PC-3 (cell line): ENCODE measurements around the gene CLPTM1L. TPM values are rescaled to one million over a fixed set of nuclear protein-coding genes. Genes with fewer than 3 reads are reported as not detected.
"Not testable (repeated sequence)": the region's sequence is repeated elsewhere in the genome, so short reads cannot be mapped to it uniquely, and the experiment has no call there.

Experiments
- ATAC-seq: fragments of 200-7000 bp; cut with Tn5 transposase; 2 replicates; pipeline ENCODE4 v1.9.1; 2020; ENCODE audit warnings: mild to moderate bottlenecking, moderate library complexity
- BruUV-seq: library from RNA; stranded (reverse); fragments of 400-500 nt; replicated peaks from 2 replicates; lab custom pipeline; 2021; lab: Mats Ljungman, UMichigan
- CTCF ChIA-PET: fragments of 300-600 bp; sonication (Branson Sonifier 250); formaldehyde crosslinking; loops from one replicate; lab custom pipeline; 2022; ENCODE audit warnings: antibody characterized with exemption; lab: Charles Lee
- POLR2A ChIA-PET: fragments of 300-600 bp; sonication (Branson Sonifier 250); formaldehyde crosslinking; loops from one replicate; lab custom pipeline; 2022; ENCODE audit warnings: antibody characterized with exemption; ENCODE audit not compliant: unreplicated experiment; lab: Charles Lee
- DNase-seq: peaks from one replicate; pipeline ENCODE4 v3.0.0-alpha.2; 2015
- H2AFZ ChIP-seq: fragments of 300-600 bp; sonication (generic); 2 replicates; pipeline ENCODE4 v1.6.0; 2016; ENCODE audit warnings: antibody characterized with exemption, low read length
- H3F3A ChIP-seq: fragments of 300-600 bp; sonication (generic); one replicate; pipeline ENCODE4 v1.6.0; 2017; ENCODE audit warnings: antibody characterized with exemption, low read length, control low read depth, mild to moderate bottlenecking; ENCODE audit not compliant: unreplicated experiment
- H3K27ac ChIP-seq: fragments of 300-600 bp; sonication (generic); 2 replicates; pipeline ENCODE4 v1.5.1; 2016; ENCODE audit warnings: mild to moderate bottlenecking, low read length
- H3K27me3 ChIP-seq: fragments of 300-600 bp; sonication (generic); 2 replicates; pipeline ENCODE4 v1.6.1; 2016; ENCODE audit warnings: low read length, mixed read lengths
- H3K36me3 ChIP-seq: fragments of 300-600 bp; sonication (generic); 2 replicates; pipeline ENCODE4 v1.6.1; 2016; ENCODE audit warnings: low read depth, mixed run types, low read length, mixed read lengths
- H3K4me1 ChIP-seq: fragments of 300-600 bp; sonication (generic); 2 replicates; pipeline ENCODE4 v1.5.1; 2016; ENCODE audit warnings: low read length; ENCODE audit not compliant: insufficient read depth
- H3K4me2 ChIP-seq: fragments of 300-600 bp; sonication (generic); 2 replicates; pipeline ENCODE4 v1.6.0; 2016; ENCODE audit warnings: low read length
- H3K4me3 ChIP-seq: fragments of 300-600 bp; sonication (generic); 2 replicates; pipeline ENCODE4 v1.5.1; 2016; ENCODE audit warnings: mild to moderate bottlenecking, low read length, mixed read lengths
- H3K79me2 ChIP-seq: fragments of 300-600 bp; sonication (generic); 2 replicates; pipeline ENCODE4 v1.6.1; 2017; ENCODE audit warnings: low read length, mixed read lengths
- H3K9ac ChIP-seq: fragments of 300-600 bp; sonication (generic); 2 replicates; pipeline ENCODE4 v1.6.0; 2016; ENCODE audit warnings: mild to moderate bottlenecking, low read length
- H3K9me2 ChIP-seq: fragments of 300-600 bp; sonication (generic); replicated peaks from 2 replicates; pipeline ENCODE4 v1.6.1; 2016; ENCODE audit warnings: mixed run types, low read length, mixed read lengths
- H3K9me3 ChIP-seq: fragments of 300-600 bp; sonication (generic); 2 replicates; pipeline ENCODE4 v1.6.1; 2016; ENCODE audit warnings: low read length, mixed read lengths
- H4K20me1 ChIP-seq: fragments of 300-600 bp; sonication (generic); 2 replicates; pipeline ENCODE4 v1.6.1; 2016; ENCODE audit warnings: low read length, mixed read lengths
- CTCF ChIP-seq: fragments of 300-600 bp; sonication (generic); conservative IDR thresholded peaks from 2 replicates; pipeline ENCODE4 v1.5.1; 2017; ENCODE audit warnings: antibody characterized with exemption, low read depth, mild to moderate bottlenecking, low read length
- EZH2 ChIP-seq: fragments of 300-600 bp; sonication (generic); IDR thresholded peaks from one replicate; pipeline ENCODE4 v1.6.1; 2017; ENCODE audit warnings: antibody characterized with exemption, mild to moderate bottlenecking, low read length; ENCODE audit not compliant: unreplicated experiment
- EZH2phosphoT487 ChIP-seq: fragments of 300-600 bp; sonication (generic); IDR thresholded peaks from 2 replicates; pipeline ENCODE4 v1.6.1; 2018; ENCODE audit warnings: mild to moderate bottlenecking, antibody characterized with exemption, low read length, borderline replicate concordance
- intact Hi-C: fragments of 100-400 bp; cut with micrococcal nuclease; formaldehyde crosslinking; loops from 2 replicates; pipeline ENCODE4 v1.9.0; 2023
- total RNA-seq: library from RNA; depleted of rRNA; stranded (reverse); fragments of >200 nt; gene quantifications from 2 replicates; pipeline ENCODE4 v1.2.3, GENCODE V29; 2014

The CLPTM1L gene
- total RNA-seq, 1 experiment from 2014 or later: 463 TPM

- intact Hi-C loops: no loop called here
- no peak for TF ChIP-seq EZH2phosphoT487
- no peak for TF ChIP-seq CTCF
- no peak for TF ChIP-seq EZH2
Measured at GRCh38 chr5:1277331-1277730, 67.6 kb downstream of the CLPTM1L start.

GRCh38 chr5:1276930-1277329 lies 68.0 kb downstream of the CLPTM1L start:
- ATAC-seq (no peak), DNase-seq (no peak)
- no peak overlapping the region for H3K27ac ChIP-seq
- intact Hi-C loops: no loop called here
- no TSS peak for BruUV-seq
- CTCF ChIA-PET: no interaction called here
- POLR2A ChIA-PET: no interaction called here
- no peaks in the 10 kb centered on the region for H3F3A ChIP-seq
- H3K4me3 ChIP-seq: no peak overlapping the region
- H3K9me3 ChIP-seq: no peaks in the 10 kb centered on the region
- no peaks in the 10 kb centered on the region for H3K79me2 ChIP-seq
- TF ChIP-seq CTCF (no peak), EZH2phosphoT487 (no peak), EZH2 (no peak)
- H4K20me1 ChIP-seq: no peaks in the 10 kb centered on the region
- H3K9me2 ChIP-seq: no peaks in the 10 kb centered on the region
- no peak overlapping the region for H3K9ac ChIP-seq
- no peaks in the 10 kb centered on the region for H3K36me3 ChIP-seq
- H3K27me3 ChIP-seq: no peaks in the 10 kb centered on the region
- H3K4me2 ChIP-seq: no peak overlapping the region
- no peaks in the 10 kb centered on the region for H3K4me1 ChIP-seq
- no peak overlapping the region for H2AFZ ChIP-seq

More at GRCh38 chr5:1277331-1277730, 67.6 kb downstream of the CLPTM1L start:
- H3K9me2 ChIP-seq: no peaks in the 10 kb centered on the region
- ChIA-PET CTCF (no interaction called here), POLR2A (no interaction called here)
- H3K4me2 ChIP-seq: no peak overlapping the region
- H3K9me3 ChIP-seq: no peaks in the 10 kb centered on the region
- DNase-seq: no peak
- no peaks in the 10 kb centered on the region for H3K79me2 ChIP-seq
- no peak overlapping the region for H3K9ac ChIP-seq
- no TSS peak for BruUV-seq
- H3K27ac ChIP-seq: no peak overlapping the region
- ATAC-seq: no peak
- no peaks in the 10 kb centered on the region for H3K27me3 ChIP-seq
- no peak overlapping the region for H3K4me3 ChIP-seq
- no peaks in the 10 kb centered on the region for H3K36me3 ChIP-seq
- H4K20me1 ChIP-seq: no peaks in the 10 kb centered on the region
- H3K4me1 ChIP-seq: no peaks in the 10 kb centered on the region
- no peak overlapping the region for H2AFZ ChIP-seq
- H3F3A ChIP-seq: no peaks in the 10 kb centered on the region

DNA sequence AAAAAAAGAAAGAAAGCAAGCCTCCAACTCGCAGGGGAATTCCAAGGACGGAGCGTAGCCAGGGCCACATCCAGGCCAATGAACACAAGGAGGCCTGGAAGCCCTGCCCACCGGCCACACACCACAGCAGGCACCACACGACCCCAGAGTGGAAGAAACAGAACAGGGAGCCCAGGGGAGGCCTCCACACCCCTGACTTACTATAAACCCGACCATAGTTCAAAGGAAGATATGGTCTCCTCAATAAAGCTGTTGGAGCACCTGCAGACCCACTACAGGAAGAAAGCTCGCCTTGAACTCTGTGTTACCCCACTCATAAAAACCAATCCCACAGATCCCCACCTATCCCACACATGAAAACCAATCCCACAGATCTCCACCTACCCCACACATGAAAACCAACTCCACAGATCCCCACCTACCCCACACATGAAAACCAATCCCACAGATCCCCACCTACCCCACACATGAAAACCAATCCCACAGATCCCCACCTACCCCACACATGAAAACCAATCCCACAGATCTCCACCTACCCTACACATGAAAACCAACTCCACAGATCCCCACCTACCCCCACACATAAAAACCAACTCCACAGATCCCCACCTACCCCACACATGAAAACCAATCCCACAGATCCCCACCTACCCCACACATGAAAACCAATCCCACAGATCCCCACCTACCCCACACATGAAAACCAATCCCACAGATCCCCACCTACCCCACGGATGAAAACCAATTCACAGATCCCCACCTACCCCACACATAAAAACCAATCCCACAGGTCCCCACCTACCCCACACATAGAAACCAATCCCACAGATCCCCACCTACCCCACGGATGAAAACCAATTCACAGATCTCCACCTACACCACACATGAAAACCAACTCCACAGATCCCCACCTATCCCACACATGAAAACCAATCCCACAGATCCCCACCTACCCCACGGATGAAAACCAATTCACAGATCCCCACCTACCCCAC lies 69.2 kb downstream of the CLPTM1L start:
- CTCF ChIA-PET, POLR2A ChIA-PET, H3K27me3 ChIP-seq, H3K36me3 ChIP-seq, H4K20me1 ChIP-seq, H3K9me2 ChIP-seq, H2AFZ ChIP-seq, H3K4me1 ChIP-seq, BruUV-seq, H3K9me3 ChIP-seq, intact Hi-C loops, H3F3A ChIP-seq, H3K4me3 ChIP-seq, ATAC-seq, DNase-seq, H3K27ac ChIP-seq, H3K79me2 ChIP-seq, H3K4me2 ChIP-seq, H3K9ac ChIP-seq: not testable (repeated sequence)
